Astrocyte (in vitro differentiated cells and primary cell): ENCODE measurements around the gene DNER. TPM values are rescaled to one million over a fixed set of nuclear protein-coding genes. Genes with fewer than 3 reads are reported as not detected.

ENCODE experiments used
- DNase-seq: peaks from one replicate; pipeline ENCODE4 v3.0.0-alpha.2; 2010; ENCODE audit warnings: low read depth
- FAIRE-seq: peaks from 2 replicates; lab custom pipeline; 2011; peaks lifted over from hg19 to GRCh38; lab: Jason Lieb, UNC
- H2AFZ ChIP-seq: 2 replicates; pipeline ENCODE4 v1.6.0; 2012; ENCODE audit warnings: low read depth, low read length, inconsistent platforms
- H3K27ac ChIP-seq: 2 replicates; pipeline ENCODE4 v1.5.1; 2011; ENCODE audit warnings: low read depth, low read length, inconsistent platforms
- H3K27me3 ChIP-seq: 2 replicates; pipeline ENCODE4 v1.6.0; 2011; ENCODE audit warnings: low read length, inconsistent platforms; ENCODE audit not compliant: insufficient read depth
- H3K36me3 ChIP-seq: 2 replicates; pipeline ENCODE4 v1.5.1; 2011; ENCODE audit warnings: low read length, inconsistent platforms; ENCODE audit not compliant: insufficient read depth
- H3K4me1 ChIP-seq: 2 replicates; pipeline ENCODE4 v1.5.1; 2011; ENCODE audit warnings: low read length, inconsistent platforms; ENCODE audit not compliant: insufficient read depth
- H3K4me2 ChIP-seq: 2 replicates; pipeline ENCODE4 v1.6.0; 2012; ENCODE audit warnings: low read length, inconsistent platforms
- H3K4me3 ChIP-seq: 2 replicates; pipeline ENCODE4 v1.5.1; 2011; ENCODE audit warnings: low read depth, mild to moderate bottlenecking, low read length, inconsistent platforms; ENCODE audit not compliant: insufficient read depth
- H3K79me2 ChIP-seq: 2 replicates; pipeline ENCODE4 v1.6.0; 2012; ENCODE audit warnings: mild to moderate bottlenecking, low read length, inconsistent platforms; ENCODE audit not compliant: insufficient read depth
- H3K9ac ChIP-seq: 2 replicates; pipeline ENCODE4 v1.6.0; 2012; ENCODE audit warnings: mild to moderate bottlenecking, low read length, inconsistent platforms
- H3K9me3 ChIP-seq: 2 replicates; pipeline ENCODE4 v1.5.1; 2012; ENCODE audit warnings: low read depth, mild to moderate bottlenecking, low read length, inconsistent platforms; ENCODE audit not compliant: insufficient read depth
- H4K20me1 ChIP-seq: 2 replicates; pipeline ENCODE4 v1.6.0; 2012; ENCODE audit warnings: low read length, inconsistent platforms; ENCODE audit not compliant: insufficient read depth
- H3K27ac Mint-ChIP-seq: one replicate; pipeline ENCODE4 v1.8.0; 2021; ENCODE audit warnings: mild to moderate bottlenecking, mixed read lengths; ENCODE audit not compliant: unreplicated experiment
- H3K27me3 Mint-ChIP-seq: one replicate; pipeline ENCODE4 v1.8.0; 2021; ENCODE audit warnings: low read depth, mixed read lengths; ENCODE audit not compliant: unreplicated experiment
- H3K36me3 Mint-ChIP-seq: one replicate; pipeline ENCODE4 v1.8.0; 2021; ENCODE audit warnings: low read depth, mixed read lengths; ENCODE audit not compliant: unreplicated experiment
- H3K4me1 Mint-ChIP-seq: one replicate; pipeline ENCODE4 v1.8.0; 2021; ENCODE audit warnings: low read depth, mixed read lengths; ENCODE audit not compliant: unreplicated experiment
- H3K4me3 Mint-ChIP-seq: one replicate; pipeline ENCODE4 v1.8.0; 2021; ENCODE audit warnings: mild to moderate bottlenecking, moderate library complexity, mixed read lengths; ENCODE audit not compliant: unreplicated experiment
- H3K9me3 Mint-ChIP-seq: one replicate; pipeline ENCODE4 v1.8.0; 2021; ENCODE audit warnings: mild to moderate bottlenecking, mixed read lengths; ENCODE audit not compliant: unreplicated experiment
- CTCF ChIP-seq: IDR thresholded peaks from 2 replicates; pipeline ENCODE4 v1.5.1; 2011; ENCODE audit warnings: low read depth, mild to moderate bottlenecking, inconsistent platforms, low read length, moderate library complexity; ENCODE audit not compliant: insufficient read depth
- EZH2 ChIP-seq: IDR thresholded peaks from 2 replicates; pipeline ENCODE4 v1.6.1; 2012; ENCODE audit warnings: mild to moderate bottlenecking, low read length, inconsistent platforms; ENCODE audit not compliant: insufficient read depth
- total RNA-seq: library from RNA; stranded (reverse); gene quantifications from 2 replicates; pipeline ENCODE4 v1.2.1, GENCODE V29; 2021

The DNER gene
- total RNA-seq, 1 donor from 2014 or later = 1.0 TPM

GRCh38 chr2:229454934-229455631 lies 259.3 kb downstream of the DNER start:
- Histone ChIP-seq H3K4me2 (peak overlapping the region; percentile 65), H3K27ac (peak overlapping the region; percentile 77), H2AFZ (no peak overlapping the region), H4K20me1 (no peaks in the 10 kb centered on the region), H3K79me2 (no peaks in the 10 kb centered on the region), H3K9ac (peak overlapping the region; percentile 51), H3K4me1 (peaks cover 19% of the 10 kb centered on the region), H3K27me3 (no peaks in the 10 kb centered on the region), H3K9me3 (no peaks in the 10 kb centered on the region), H3K4me3 (no peak overlapping the region), H3K36me3 (no peaks in the 10 kb centered on the region)
- DNase-seq = peak; percentile 99
- H3K4me3 Mint-ChIP-seq = no peak overlapping the region
- FAIRE-seq = peak; percentile 97
- peak overlapping the region; percentile 96 for H3K27ac Mint-ChIP-seq
- H3K27me3 Mint-ChIP-seq = no peaks in the 10 kb centered on the region
- TF ChIP-seq EZH2 = no peak
- TF ChIP-seq CTCF = no peak
- peaks cover 2% of the 10 kb centered on the region for H3K9me3 Mint-ChIP-seq
- peaks cover 17% of the 10 kb centered on the region for H3K4me1 Mint-ChIP-seq
- no peaks in the 10 kb centered on the region for H3K36me3 Mint-ChIP-seq

- DNase-seq = no peak
- H3K4me1 ChIP-seq = peaks cover 19% of the 10 kb centered on the region
- Mint-ChIP-seq H3K27ac (no peak overlapping the region), H3K4me3 (no peak overlapping the region), H3K36me3 (no peaks in the 10 kb centered on the region), H3K4me1 (peaks cover 17% of the 10 kb centered on the region), H3K27me3 (no peaks in the 10 kb centered on the region), H3K9me3 (peaks cover 2% of the 10 kb centered on the region)
- no peak overlapping the region for H3K9ac ChIP-seq
- FAIRE-seq = no peak
- H3K27me3 ChIP-seq = no peaks in the 10 kb centered on the region
- H3K4me2 ChIP-seq = no peak overlapping the region
- H3K4me3 ChIP-seq = no peak overlapping the region
- H3K36me3 ChIP-seq = no peaks in the 10 kb centered on the region
- H3K79me2 ChIP-seq = no peaks in the 10 kb centered on the region
- H3K27ac ChIP-seq = no peak overlapping the region
- no peak for TF ChIP-seq EZH2
- no peak for TF ChIP-seq CTCF
- no peak overlapping the region for H2AFZ ChIP-seq
- H4K20me1 ChIP-seq = no peaks in the 10 kb centered on the region
- no peaks in the 10 kb centered on the region for H3K9me3 ChIP-seq
Observed at GRCh38 chr2:229453230-229453629, 261.1 kb downstream of the DNER start.

- TF ChIP-seq EZH2 = no peak
- no peak for TF ChIP-seq CTCF
Observed at GRCh38 chr2:229451852-229452251, 262.5 kb downstream of the DNER start.

More at GRCh38 chr2:229451852-229452251, 262.5 kb downstream of the DNER start:
- Histone ChIP-seq H3K79me2 (no peaks in the 10 kb centered on the region), H3K9me3 (no peaks in the 10 kb centered on the region), H4K20me1 (no peaks in the 10 kb centered on the region), H3K4me2 (no peak overlapping the region), H3K36me3 (no peaks in the 10 kb centered on the region), H3K27me3 (no peaks in the 10 kb centered on the region), H3K4me3 (no peak overlapping the region), H3K4me1 (peaks cover 22% of the 10 kb centered on the region), H3K27ac (no peak overlapping the region), H2AFZ (no peak overlapping the region), H3K9ac (no peak overlapping the region)
- no peaks in the 10 kb centered on the region for H3K36me3 Mint-ChIP-seq
- DNase-seq (no peak), FAIRE-seq (no peak)
- peaks cover 17% of the 10 kb centered on the region for H3K4me1 Mint-ChIP-seq
- H3K4me3 Mint-ChIP-seq = no peak overlapping the region
- H3K27ac Mint-ChIP-seq = no peak overlapping the region
- peaks cover 2% of the 10 kb centered on the region for H3K9me3 Mint-ChIP-seq
- H3K27me3 Mint-ChIP-seq = no peaks in the 10 kb centered on the region
